22Rv1 (cell line): Measurements from ENCODE around the gene CHST2.

ENCODE experiments used
- ZFX ChIP-seq: fragments of 450-650 bp; IDR thresholded peaks from 2 replicates; pipeline ENCODE4 v1.6.1; 2017; ENCODE audit warnings: antibody characterized with exemption, borderline replicate concordance
- TF ChIP-seq, protein P1 (sequence below): fragments of 450-650 bp; IDR thresholded peaks from 2 replicates; pipeline ENCODE4 v1.5.1; 2017; ENCODE audit warnings: mild to moderate bottlenecking

DNA sequence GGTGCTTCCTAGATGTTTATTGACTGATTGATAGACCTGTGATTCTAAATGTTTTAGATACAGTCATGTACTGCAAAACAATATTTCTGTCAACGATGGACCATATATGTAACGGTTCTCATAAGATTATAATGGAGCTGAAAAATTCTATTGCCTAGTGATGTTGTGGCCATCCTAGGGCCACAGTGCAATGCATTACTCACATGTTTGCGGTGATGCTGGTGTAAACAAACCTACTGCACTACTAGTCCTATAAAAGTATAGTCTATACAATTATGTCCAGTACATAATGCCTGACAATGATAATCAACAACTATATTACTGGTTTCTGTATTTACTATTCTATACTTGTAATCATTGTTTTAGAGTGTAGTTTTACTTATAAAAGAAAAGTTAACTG, 46.8 kb downstream of the CHST2 start:
- TF ChIP-seq, protein P1, sequence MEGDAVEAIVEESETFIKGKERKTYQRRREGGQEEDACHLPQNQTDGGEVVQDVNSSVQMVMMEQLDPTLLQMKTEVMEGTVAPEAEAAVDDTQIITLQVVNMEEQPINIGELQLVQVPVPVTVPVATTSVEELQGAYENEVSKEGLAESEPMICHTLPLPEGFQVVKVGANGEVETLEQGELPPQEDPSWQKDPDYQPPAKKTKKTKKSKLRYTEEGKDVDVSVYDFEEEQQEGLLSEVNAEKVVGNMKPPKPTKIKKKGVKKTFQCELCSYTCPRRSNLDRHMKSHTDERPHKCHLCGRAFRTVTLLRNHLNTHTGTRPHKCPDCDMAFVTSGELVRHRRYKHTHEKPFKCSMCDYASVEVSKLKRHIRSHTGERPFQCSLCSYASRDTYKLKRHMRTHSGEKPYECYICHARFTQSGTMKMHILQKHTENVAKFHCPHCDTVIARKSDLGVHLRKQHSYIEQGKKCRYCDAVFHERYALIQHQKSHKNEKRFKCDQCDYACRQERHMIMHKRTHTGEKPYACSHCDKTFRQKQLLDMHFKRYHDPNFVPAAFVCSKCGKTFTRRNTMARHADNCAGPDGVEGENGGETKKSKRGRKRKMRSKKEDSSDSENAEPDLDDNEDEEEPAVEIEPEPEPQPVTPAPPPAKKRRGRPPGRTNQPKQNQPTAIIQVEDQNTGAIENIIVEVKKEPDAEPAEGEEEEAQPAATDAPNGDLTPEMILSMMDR, result no peak
- no peak for TF ChIP-seq ZFX
